Adrenal gland (tissue), 12 donors: Measurements from ENCODE around the gene HDLBP. TPM values are rescaled to one million over a fixed set of nuclear protein-coding genes. Genes with fewer than 3 reads are reported as not detected.

Source experiments
- DNase-seq, 7 donors: peaks; one replicate each; pipeline ENCODE4 v3.0.0-alpha.2; 2019 to 2020
- H3K27ac ChIP-seq, 5 donors: fragments of 200-600 bp; sonication (generic) in 4 of 5; 1 replicate in 3 of 5; 2 replicates in 2 of 5; pipeline versions ENCODE4 v1.5.1 to v1.8.0; 2016 to 2020; ENCODE audit warnings: mild to moderate bottlenecking in 1 of 5
- H3K27me3 ChIP-seq: fragments of 200-600 bp; 2 replicates; pipeline ENCODE4 v1.8.0; 2021
- H3K36me3 ChIP-seq, 2 donors: fragments of 200-600 bp; replicated peaks in 1 of 2; 1 replicate in 1 of 2; 2 replicates in 1 of 2; pipeline versions ENCODE4 v1.5.1 to v1.8.0; 2018 to 2022
- H3K4me1 ChIP-seq, 2 donors: fragments of 200-600 bp; replicated peaks in 1 of 2; 1 replicate in 1 of 2; 2 replicates in 1 of 2; pipeline versions ENCODE4 v1.5.1 to v1.8.0; 2018 to 2021
- H3K4me3 ChIP-seq, 4 donors: fragments of 200-600 bp; sonication (generic) in 3 of 4; one replicate each; pipeline ENCODE4 v1.5.1; 2016 to 2018
- H3K9me3 ChIP-seq, 3 donors: fragments of 200-600 bp; sonication (generic) in 1 of 3; replicated peaks in 1 of 3; 1 replicate in 2 of 3; 2 replicates in 1 of 3; pipeline versions ENCODE4 v1.5.1 to v1.8.0; 2016 to 2021
- POLR2A ChIP-seq, 2 donors: fragments of 450-650 bp; IDR thresholded peaks; one replicate each; pipeline ENCODE4 v1.6.1; 2017; ENCODE audit warnings: antibody characterized with exemption in 2 of 2, mild to moderate bottlenecking in 2 of 2, moderate library complexity in 1 of 2
- WGBS, 4 donors: extraction: QIAGEN DNeasy Blood & Tissue Kit in 2 of 4; methylation state at CpG; one replicate each; pipeline versions ENCODE4 v1.1.5 to v1.1.7; 2013 to 2017; 5-methylcytosine and 5-hydroxymethylcytosine counted together
- intact Hi-C, 2 donors: fragments of 100-400 bp; cut with DNase I; formaldehyde crosslinking; loops; one replicate each; pipeline versions ENCODE4 v1.14.1 to v1.15.0; 2022 to 2023
- polyA plus RNA-seq, 3 donors: library from polyadenylated mRNA; stranded (reverse); fragments of 200-250 nt in 2 of 3; fragments of 350-450 nt in 1 of 3; fragmentation: Illumina TruSeq in 1 of 3; extraction: RNeasy Lipid Tissue Mini Kit (QIAGEN cat#74804) in 1 of 3; gene quantifications; one replicate each; pipeline ENCODE4 v1.2.3, GENCODE V29; 2013 to 2014
- total RNA-seq, 9 donors: library from RNA; depleted of rRNA in 4 of 9; stranded (reverse); fragments of >200 nt in 4 of 9; fragments of 120-200 nt in 1 of 9; fragmentation: NEBNext Ultra II Directional in 1 of 9; extraction: Animal tissue kit (Norgen Biotek cat#: 25700) in 1 of 9; gene quantifications; one replicate each; pipeline versions ENCODE4 v1.1.0 to v1.2.4, GENCODE V29; 2013 to 2023
- TF ChIP-seq, protein P1 (sequence below), 6 experiments: fragments of 450-650 bp in 4 of 6; fragments of 200-600 bp in 2 of 6; sonication (generic) in 1 of 6; IDR thresholded peaks; 1 replicate in 5 of 6; 2 replicates in 1 of 6; pipeline versions ENCODE4 v1.5.1 to v1.8.0; 2016 to 2021; ENCODE audit warnings: antibody characterized with exemption in 6 of 6, mild to moderate bottlenecking in 2 of 6, moderate library complexity in 1 of 6
- donor health status: healthy with polysubstance abuse.
- donor health status: Bipolar disorder and iron deficiency.
- donor health status: DM: yes; HTN: yes; CAD: no.
- donor health status: DM: no; HTN: no; CAD: no.
- donor health status: DM: no; HTN: no; CAD: no.
- donor health status: DM: yes; HTN: yes; CAD: no.

The HDLBP gene
- total and polyA plus RNA-seq, 12 donors: 295 to 880 (median 454) TPM

DNA sequence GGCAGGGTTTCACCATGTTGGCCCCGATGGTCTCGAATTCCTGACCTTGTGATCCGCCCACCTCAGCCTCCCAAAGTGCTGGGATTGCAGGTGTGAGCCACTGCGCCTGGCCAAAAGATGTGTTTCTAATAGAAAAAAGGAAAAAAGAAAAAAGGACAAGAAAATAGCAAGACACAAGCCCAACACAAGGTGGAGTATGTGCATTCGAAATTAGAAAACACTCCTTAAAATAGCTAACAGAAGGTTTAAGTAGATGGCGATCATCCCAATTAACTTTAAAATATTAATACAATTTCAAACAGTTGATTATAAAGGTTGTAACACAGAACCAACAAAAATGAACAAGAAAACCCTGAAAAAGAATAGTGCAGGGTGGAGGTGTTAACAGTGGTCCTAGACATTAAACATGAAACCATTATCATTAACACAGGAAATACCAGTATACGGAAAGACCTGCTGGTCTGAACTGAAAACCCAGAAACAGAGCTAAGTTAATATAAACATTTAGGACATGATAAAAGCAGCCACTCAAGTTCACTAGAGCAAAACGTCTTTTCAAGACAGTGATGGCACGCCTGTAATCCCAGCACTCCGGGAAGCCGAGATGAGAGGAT is 57.9 kb downstream of the HDLBP start:
- no peak for TF ChIP-seq POLR2A (IDR thresholded peaks at IDR 0.05)
- TF ChIP-seq, protein P1, sequence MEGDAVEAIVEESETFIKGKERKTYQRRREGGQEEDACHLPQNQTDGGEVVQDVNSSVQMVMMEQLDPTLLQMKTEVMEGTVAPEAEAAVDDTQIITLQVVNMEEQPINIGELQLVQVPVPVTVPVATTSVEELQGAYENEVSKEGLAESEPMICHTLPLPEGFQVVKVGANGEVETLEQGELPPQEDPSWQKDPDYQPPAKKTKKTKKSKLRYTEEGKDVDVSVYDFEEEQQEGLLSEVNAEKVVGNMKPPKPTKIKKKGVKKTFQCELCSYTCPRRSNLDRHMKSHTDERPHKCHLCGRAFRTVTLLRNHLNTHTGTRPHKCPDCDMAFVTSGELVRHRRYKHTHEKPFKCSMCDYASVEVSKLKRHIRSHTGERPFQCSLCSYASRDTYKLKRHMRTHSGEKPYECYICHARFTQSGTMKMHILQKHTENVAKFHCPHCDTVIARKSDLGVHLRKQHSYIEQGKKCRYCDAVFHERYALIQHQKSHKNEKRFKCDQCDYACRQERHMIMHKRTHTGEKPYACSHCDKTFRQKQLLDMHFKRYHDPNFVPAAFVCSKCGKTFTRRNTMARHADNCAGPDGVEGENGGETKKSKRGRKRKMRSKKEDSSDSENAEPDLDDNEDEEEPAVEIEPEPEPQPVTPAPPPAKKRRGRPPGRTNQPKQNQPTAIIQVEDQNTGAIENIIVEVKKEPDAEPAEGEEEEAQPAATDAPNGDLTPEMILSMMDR (IDR thresholded peaks at IDR 0.05): peak in 1 of 6 experiments; percentile 12
- Histone ChIP-seq H3K27me3 (no peaks in the 10 kb centered on the region), H3K27ac (no peak overlapping the region), H3K4me1 (peaks cover 6 to 14% of the 10 kb centered on the region in 2 donors), H3K4me3 (no peak overlapping the region), H3K9me3 (no peaks in the 10 kb centered on the region), H3K36me3 (peaks cover 0 to 99% of the 10 kb centered on the region in 2 donors)
- DNase-seq: no peak
- WGBS, 4 donors: 81 to 88% (median 86%) methylated on average over 11 of the region's 11 CpGs
- intact Hi-C loops: no loop called here

DNA sequence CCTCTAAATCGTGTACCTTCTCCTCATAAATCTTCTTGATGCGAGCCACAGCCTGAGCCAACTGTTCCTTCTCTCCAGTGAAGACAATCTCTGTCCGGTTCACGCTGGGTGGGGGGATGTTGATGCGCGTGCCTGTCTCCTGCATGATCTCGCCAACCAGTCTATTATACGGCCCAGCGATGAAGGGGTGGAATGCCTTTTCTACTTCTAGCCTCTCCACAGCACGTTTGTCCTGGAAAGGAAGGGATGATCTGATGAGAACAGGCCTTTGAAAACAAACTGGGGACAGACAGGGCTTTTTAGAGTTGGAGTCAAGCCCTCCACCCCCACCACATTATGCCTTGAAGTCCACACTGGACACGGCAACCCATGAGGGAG is 59.3 kb downstream of the HDLBP start:
- 63 to 72% (median 69%) methylated on average over 11 of the region's 11 CpGs for WGBS, 4 donors
- Histone ChIP-seq H3K9me3 (no peaks in the 10 kb centered on the region), H3K4me1 (peaks cover 6 to 14% of the 10 kb centered on the region in 2 donors), H3K4me3 (no peak overlapping the region), H3K27me3 (no peaks in the 10 kb centered on the region), H3K27ac (peak overlapping the region; percentile 3 to 71 (median 54)), H3K36me3 (peaks cover 0 to 99% of the 10 kb centered on the region in 2 donors)
- DNase-seq: no peak
- no peak for TF ChIP-seq POLR2A (IDR thresholded peaks at IDR 0.05)
- TF ChIP-seq, protein P1 (IDR thresholded peaks at IDR 0.05): no peak
- intact Hi-C loops: no loop called here

DNA sequence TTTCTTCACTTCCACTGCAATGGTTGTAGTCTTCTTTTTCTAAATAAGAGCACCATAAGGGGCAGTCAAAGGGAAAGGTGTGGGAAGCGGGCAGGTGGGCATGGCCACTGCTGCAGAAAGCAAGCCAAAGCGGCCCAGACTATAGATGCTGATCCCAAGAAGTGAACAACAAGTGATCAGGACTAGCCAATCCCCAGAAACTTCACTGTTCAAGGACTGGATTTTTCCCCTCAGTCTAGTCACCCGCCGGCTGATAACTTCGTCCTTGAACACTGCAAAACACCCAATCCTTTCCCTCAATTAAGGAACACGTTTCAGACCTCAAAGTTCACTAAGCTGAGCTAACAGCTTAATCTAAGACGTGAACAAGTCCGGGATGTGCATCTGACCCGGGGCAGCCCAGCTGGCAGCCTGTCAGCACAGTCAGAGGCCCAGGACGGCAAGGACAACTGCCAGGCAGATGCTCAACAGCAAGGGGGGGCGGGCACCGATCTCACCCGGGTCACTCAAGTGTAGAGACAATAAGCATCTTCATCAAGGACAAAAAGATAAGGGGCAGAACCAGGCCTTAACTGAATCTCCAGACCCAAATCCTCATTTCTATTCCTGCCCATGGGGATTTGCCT is 59.8 kb downstream of the HDLBP start:
- Histone ChIP-seq H3K9me3 (no peaks in the 10 kb centered on the region), H3K36me3 (peaks cover 0 to 99% of the 10 kb centered on the region in 2 donors), H3K4me1 (peaks cover 4 to 14% of the 10 kb centered on the region in 2 donors), H3K27ac (peak overlapping the region; percentile 45 to 71 (median 55)), H3K27me3 (no peaks in the 10 kb centered on the region), H3K4me3 (no peak overlapping the region)
- intact Hi-C loops: no loop called here
- no peak for TF ChIP-seq POLR2A (IDR thresholded peaks at IDR 0.05)
- TF ChIP-seq, protein P1 (IDR thresholded peaks at IDR 0.05): no peak
- DNase-seq: peak; percentile 85 to 98 (median 94)
- 37 to 58% (median 50%) methylated on average over 13 of the region's 13 CpGs for WGBS, 4 donors

DNA sequence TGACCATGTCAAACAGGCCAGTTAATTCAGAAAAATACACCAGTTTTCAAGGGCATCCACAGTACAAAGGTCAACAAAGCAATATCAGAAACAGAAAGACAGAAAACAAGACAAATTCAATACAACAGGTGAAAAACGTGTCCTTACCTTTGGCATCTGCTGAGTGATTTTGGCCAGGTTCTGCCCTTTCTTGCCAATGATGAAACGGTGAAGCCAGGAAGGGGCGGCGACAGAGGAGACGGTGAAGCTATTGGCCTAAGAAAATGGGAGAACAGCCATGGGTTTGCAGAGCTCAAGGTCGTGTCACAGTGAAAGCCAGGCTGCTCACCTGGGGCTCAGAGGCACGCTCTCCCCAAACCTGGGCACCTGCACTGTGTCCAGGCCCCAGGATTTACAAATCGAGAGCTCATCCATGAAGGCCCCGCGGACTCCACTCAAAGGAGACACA is 60.5 kb downstream of the HDLBP start:
- intact Hi-C loops: no loop called here
- WGBS, 4 donors: 70 to 76% (median 73%) methylated on average over 8 to 10 of the region's 10 CpGs
- H3K27ac ChIP-seq: peak overlapping the region; percentile 45 to 71 (median 55)
- H3K9me3 ChIP-seq: no peaks in the 10 kb centered on the region
- peak in 3 of 7 donors; percentile 21 to 58 (median 26) for DNase-seq
- H3K4me3 ChIP-seq: no peak overlapping the region
- H3K36me3 ChIP-seq: peaks cover 0 to 99% of the 10 kb centered on the region in 2 donors
- TF ChIP-seq, protein P1 (IDR thresholded peaks at IDR 0.05): no peak
- no peak for TF ChIP-seq POLR2A (IDR thresholded peaks at IDR 0.05)
- peaks cover 0 to 14% of the 10 kb centered on the region in 2 donors for H3K4me1 ChIP-seq
- no peaks in the 10 kb centered on the region for H3K27me3 ChIP-seq
